LNCAP (cell line): ENCODE measurements around the gene UCN2.

Experiments used
- TF ChIP-seq, protein P1 (sequence below): fragments of 450-650 bp; IDR thresholded peaks from 2 replicates; pipeline ENCODE4 v1.5.1; 2017; ENCODE audit warnings: mild to moderate bottlenecking

The UCN2 gene

DNA sequence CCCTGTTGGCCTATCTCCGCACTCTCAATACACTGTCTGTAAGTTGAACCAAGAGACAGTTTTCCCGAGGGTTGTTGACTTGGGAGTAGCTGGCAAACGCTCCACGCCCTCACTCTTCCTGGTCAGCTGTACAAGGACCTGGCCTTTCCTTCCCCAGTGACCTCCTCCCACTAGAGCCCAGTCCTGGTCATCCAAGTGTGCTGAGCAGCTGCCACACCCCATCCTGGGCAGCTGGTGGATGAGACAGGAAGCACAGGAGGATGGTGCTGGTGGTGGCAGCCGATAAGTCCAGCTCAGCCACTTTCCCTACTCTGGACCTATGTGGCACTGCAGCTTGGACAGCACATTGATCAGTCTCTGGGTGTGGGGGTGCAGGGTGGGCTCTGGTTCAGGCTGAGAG is 26.8 kb downstream of the UCN2 start:
- TF ChIP-seq, protein P1, sequence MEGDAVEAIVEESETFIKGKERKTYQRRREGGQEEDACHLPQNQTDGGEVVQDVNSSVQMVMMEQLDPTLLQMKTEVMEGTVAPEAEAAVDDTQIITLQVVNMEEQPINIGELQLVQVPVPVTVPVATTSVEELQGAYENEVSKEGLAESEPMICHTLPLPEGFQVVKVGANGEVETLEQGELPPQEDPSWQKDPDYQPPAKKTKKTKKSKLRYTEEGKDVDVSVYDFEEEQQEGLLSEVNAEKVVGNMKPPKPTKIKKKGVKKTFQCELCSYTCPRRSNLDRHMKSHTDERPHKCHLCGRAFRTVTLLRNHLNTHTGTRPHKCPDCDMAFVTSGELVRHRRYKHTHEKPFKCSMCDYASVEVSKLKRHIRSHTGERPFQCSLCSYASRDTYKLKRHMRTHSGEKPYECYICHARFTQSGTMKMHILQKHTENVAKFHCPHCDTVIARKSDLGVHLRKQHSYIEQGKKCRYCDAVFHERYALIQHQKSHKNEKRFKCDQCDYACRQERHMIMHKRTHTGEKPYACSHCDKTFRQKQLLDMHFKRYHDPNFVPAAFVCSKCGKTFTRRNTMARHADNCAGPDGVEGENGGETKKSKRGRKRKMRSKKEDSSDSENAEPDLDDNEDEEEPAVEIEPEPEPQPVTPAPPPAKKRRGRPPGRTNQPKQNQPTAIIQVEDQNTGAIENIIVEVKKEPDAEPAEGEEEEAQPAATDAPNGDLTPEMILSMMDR, result no peak

DNA sequence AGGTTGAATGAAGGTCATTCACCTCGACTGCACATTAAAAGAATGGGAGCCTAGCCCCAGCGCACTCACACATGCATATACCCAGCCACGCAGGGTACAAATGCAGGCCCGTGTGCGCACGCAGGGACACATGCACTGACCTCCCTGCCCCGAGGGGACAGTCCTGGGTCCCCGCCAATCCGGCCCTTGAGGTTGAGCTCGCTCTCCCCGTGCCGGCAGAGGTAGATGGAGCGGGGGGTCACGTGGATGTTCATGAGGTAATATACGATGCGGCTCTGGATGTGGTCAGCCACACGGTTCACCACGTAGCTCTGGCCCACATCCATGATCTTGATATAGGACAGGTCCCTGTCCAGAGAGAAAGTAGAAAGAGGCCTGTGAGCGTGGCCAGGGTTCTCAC is 27.5 kb downstream of the UCN2 start:
- TF ChIP-seq, protein P1, result no peak

DNA sequence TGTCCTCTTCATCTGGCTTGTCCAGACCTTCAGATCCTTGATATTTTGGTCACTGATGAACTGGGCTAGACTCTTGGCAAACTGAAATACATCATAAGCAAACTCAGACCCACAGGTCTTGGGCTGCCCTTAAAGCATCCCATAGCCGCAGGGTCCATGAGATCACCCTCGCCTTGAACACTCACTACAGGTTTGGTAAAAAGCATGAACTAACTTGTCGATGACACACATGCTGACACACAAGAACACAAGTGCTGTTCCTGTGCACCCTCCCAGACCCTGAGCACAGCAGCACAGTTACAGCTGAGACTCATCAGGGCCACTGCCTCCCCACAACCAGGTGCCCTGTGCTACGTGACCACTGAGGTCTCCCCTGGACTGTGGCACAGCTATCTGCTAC is 28.0 kb downstream of the UCN2 start:
- TF ChIP-seq, protein P1, result no peak

DNA sequence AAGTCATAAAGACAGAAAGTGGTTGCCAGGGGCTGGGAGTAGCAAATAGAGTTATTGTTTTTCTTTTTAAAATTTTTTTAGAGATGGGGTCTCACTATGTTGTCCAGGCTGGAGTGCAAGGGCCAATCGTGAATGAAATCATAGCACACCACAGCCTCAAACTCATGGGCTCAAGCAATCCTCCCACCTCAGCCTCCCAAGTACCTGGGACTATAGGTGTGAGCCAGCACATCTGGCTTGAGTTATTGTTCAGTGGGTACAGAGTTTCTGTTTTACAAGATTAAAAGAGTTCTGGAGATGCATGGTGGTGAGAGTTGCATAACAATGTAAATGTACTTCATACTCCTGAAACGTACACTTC is 30.6 kb downstream of the UCN2 start:
- TF ChIP-seq, protein P1, result no peak

DNA sequence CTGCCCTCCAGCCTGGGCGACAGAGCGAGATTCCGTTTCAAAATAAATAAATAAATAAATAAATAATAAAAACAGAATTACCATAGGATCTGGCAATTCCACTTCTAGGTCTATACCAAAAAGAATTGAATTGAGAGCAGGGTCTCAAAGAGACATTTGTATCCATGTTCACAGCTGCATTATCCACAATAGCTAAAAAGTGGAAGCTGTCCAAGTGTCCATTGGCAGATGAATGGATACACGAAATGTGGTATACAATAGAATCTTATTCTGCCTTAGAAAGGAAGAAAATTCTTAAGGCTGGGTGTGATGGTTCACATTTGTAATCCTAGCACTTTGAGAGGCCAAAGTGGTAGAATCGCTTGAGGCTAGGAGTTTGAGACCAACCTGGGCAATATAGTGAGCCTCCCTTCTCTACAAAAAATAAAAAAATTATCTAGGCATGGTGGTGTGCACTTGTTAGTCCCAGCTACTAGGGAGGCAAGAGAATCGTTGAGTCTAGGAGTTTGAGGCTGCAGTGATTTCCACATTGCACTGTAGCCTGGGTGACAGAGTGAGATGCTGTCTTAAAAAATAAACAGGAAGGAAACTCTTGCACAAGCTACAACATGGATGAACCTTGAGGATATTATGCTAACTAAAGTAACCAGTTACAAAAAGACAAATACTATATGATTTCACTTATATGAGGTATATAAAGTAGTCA is 31.2 kb downstream of the UCN2 start:
- TF ChIP-seq, protein P1, result no peak

DNA sequence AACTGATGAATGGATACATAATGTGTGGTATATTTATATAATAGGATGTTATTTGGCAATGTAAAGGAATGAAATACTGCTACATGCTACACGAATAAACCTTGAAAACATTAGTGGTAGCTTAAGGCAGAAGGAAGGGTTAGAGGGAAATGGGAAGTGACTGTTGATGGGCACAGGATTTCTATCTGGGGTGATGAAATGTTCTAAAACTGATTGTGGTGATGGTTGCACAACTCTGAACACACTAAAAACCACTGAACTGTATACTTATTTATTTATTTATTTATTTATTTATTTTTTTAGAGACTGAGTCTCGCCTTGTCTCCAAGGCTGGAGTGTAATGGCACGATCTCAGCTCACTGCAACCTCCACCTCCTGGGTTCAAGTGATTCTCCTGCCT is 34.8 kb downstream of the UCN2 start:
- TF ChIP-seq, protein P1, result no peak

DNA sequence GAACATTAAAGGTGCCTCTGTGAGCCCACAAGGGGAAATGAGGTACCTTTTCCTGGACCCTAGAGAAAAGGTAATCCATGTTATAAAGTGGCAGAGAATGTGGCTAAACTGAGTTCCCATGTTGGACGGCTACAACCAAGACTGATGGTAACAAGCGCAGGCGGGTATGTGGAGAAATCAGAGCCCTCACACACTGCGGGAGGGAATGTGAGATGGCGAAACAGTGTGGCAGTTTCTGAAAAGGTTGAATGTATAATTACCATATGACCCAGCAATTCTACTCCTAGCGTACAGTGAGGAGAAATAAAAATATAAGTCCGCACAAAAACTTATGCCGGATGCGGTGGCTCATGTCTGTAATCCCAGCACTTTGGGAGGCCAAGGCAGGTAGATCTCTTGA is 35.5 kb downstream of the UCN2 start:
- TF ChIP-seq, protein P1, result no peak

DNA sequence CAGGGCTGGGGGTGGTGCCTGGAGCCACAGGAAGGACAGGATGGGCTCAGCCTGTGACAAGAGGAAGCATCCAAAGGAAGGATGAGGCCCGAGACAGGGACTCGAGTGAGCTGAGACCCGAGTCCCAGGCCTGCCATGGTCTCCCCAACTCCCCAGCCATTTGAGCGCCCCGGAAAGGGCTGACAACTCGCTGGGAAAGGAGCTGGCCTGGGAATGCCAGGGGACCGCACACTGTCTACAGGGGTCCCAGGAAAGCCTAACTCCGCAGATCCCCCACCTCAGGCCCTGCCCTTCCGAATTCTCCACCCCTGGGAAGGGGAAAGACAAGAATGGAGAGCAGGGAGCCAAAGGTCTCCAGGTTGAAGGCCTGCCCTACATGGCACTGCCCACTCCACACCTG is 38.6 kb downstream of the UCN2 start:
- TF ChIP-seq, protein P1, result no peak
